Measurements from ENCODE around the gene ABHD6.
"Not testable (repeated sequence)": the region's sequence is repeated elsewhere in the genome, so short reads cannot be mapped to it uniquely, and the experiment has no call there.

Gene ABHD6

GRCh38 chr3:58281069-58281468 lies 43.5 kb downstream of the ABHD6 start:
- DNase-seq (ENCODE audit: low read depth), result no peak

- no peak for DNase-seq (ENCODE audit: low read depth)
Measured at GRCh38 chr3:58285334-58285733, 47.7 kb downstream of the ABHD6 start.

- DNase-seq (ENCODE audit: low read depth), result no peak
Measured at GRCh38 chr3:58287354-58287753, 49.8 kb downstream of the ABHD6 start.

GRCh38 chr3:58288011-58288728 lies 50.6 kb downstream of the ABHD6 start:
- no peak for DNase-seq (ENCODE audit: low read depth)

GRCh38 chr3:58288964-58289613 lies 51.5 kb downstream of the ABHD6 start:
- DNase-seq (ENCODE audit: low read depth), result not testable (repeated sequence)

- not testable (repeated sequence) for DNase-seq (ENCODE audit: low read depth)
Measured at GRCh38 chr3:58290446-58290845, 52.9 kb downstream of the ABHD6 start.

- no peak for DNase-seq (ENCODE audit: low read depth)
Measured at GRCh38 chr3:58291671-58292338, 54.2 kb downstream of the ABHD6 start.

- no peak for DNase-seq (ENCODE audit: low read depth)
Measured at GRCh38 chr3:58292866-58293265, 55.3 kb downstream of the ABHD6 start.

GRCh38 chr3:58293516-58293915 lies 55.9 kb downstream of the ABHD6 start:
- DNase-seq (ENCODE audit: low read depth), result no peak

GRCh38 chr3:58296269-58296668 lies 58.7 kb downstream of the ABHD6 start:
- DNase-seq (ENCODE audit: low read depth), result no peak

- no peak for DNase-seq (ENCODE audit: low read depth)
Measured at GRCh38 chr3:58296843-58297242, 59.3 kb downstream of the ABHD6 start.

- no peak for DNase-seq (ENCODE audit: low read depth)
Measured at GRCh38 chr3:58298190-58298589, 60.6 kb downstream of the ABHD6 start.

- no peak for DNase-seq (ENCODE audit: low read depth)
Measured at GRCh38 chr3:58299075-58299474, 61.5 kb downstream of the ABHD6 start.

- DNase-seq (ENCODE audit: low read depth), result no peak
Measured at GRCh38 chr3:58299839-58300516, 62.4 kb downstream of the ABHD6 start.

- peak; percentile 89 for DNase-seq (ENCODE audit: low read depth)
Measured at GRCh38 chr3:58305882-58306711, 68.5 kb downstream of the ABHD6 start, which contains the start of the genes HTD2 and RPP14. HTD2 (plus strand) TSS chr3:58306520; CDS start chr3:58317614, 11,094 bp downstream. RPP14 (plus strand) TSS chr3:58306245; CDS start chr3:58310330, 4,085 bp downstream.

- no peak for DNase-seq (ENCODE audit: low read depth)
Measured at GRCh38 chr3:58307639-58308215, 70.1 kb downstream of the ABHD6 start.

- no peak for DNase-seq (ENCODE audit: low read depth)
Measured at GRCh38 chr3:58308728-58309127, 71.1 kb downstream of the ABHD6 start.

GRCh38 chr3:58317811-58318210 lies 80.2 kb downstream of the ABHD6 start:
- DNase-seq (ENCODE audit: low read depth), result no peak

GRCh38 chr3:58321791-58322190 lies 84.2 kb downstream of the ABHD6 start:
- no peak for DNase-seq (ENCODE audit: low read depth)

- DNase-seq (ENCODE audit: low read depth), result no peak
Measured at GRCh38 chr3:58322793-58323192, 85.2 kb downstream of the ABHD6 start.
